ENCODE results near the gene GNAQ.

DNA sequence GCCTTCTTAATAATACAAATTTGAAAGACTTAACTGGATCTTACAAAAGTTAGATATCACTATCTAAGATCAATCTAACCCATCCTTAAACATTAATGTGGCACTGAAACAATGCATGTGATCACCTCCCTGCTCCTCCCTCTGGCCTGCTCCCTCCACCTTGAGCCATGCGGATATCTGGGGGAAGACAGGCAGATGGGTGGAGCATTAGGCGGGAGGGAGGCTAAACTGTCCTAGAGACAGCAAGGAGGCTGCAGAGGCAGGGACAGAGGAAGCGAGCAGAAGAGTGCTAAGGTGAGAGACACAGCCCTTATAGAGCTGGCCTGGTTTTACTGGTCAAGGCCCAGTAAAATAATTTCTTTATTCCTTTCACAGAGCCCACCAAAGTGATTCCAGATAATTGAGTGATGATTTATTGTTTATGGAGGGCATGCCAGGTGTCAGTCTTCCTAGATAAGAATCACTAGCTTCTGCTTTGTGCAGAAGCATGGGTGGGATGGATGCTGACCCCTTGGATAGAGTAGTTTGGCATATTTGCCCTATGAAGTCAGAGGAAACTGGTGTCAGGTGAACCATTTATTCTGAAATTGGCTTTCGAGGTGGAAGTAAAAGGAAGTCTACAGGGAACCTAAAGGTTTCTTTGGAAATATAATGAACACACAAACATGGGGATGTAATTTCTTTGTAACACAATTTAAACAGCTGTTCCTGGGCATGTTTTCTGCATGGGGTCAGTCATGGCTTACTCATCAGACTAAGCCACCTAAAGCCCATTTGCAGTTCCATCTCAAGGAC lies 188.3 kb downstream of the GNAQ start:
- TF ChIP-seq, protein P1, sequence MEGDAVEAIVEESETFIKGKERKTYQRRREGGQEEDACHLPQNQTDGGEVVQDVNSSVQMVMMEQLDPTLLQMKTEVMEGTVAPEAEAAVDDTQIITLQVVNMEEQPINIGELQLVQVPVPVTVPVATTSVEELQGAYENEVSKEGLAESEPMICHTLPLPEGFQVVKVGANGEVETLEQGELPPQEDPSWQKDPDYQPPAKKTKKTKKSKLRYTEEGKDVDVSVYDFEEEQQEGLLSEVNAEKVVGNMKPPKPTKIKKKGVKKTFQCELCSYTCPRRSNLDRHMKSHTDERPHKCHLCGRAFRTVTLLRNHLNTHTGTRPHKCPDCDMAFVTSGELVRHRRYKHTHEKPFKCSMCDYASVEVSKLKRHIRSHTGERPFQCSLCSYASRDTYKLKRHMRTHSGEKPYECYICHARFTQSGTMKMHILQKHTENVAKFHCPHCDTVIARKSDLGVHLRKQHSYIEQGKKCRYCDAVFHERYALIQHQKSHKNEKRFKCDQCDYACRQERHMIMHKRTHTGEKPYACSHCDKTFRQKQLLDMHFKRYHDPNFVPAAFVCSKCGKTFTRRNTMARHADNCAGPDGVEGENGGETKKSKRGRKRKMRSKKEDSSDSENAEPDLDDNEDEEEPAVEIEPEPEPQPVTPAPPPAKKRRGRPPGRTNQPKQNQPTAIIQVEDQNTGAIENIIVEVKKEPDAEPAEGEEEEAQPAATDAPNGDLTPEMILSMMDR (IDR thresholded peaks at IDR 0.05): no peak
- TF ChIP-seq POLR2AphosphoS5 (IDR thresholded peaks at IDR 0.05; ENCODE audit: low read depth, low read length) (no peak), MXI1 (IDR thresholded peaks at IDR 0.05; ENCODE audit: low read depth, low read length) (no peak), GABPA (IDR thresholded peaks at IDR 0.05; ENCODE audit: low read depth) (no peak), FOXM1 (IDR thresholded peaks at IDR 0.05; ENCODE audit: low read depth) (no peak), RFX5 (IDR thresholded peaks at IDR 0.05; ENCODE audit: low read length) (no peak)
- TF ChIP-seq, protein P2, sequence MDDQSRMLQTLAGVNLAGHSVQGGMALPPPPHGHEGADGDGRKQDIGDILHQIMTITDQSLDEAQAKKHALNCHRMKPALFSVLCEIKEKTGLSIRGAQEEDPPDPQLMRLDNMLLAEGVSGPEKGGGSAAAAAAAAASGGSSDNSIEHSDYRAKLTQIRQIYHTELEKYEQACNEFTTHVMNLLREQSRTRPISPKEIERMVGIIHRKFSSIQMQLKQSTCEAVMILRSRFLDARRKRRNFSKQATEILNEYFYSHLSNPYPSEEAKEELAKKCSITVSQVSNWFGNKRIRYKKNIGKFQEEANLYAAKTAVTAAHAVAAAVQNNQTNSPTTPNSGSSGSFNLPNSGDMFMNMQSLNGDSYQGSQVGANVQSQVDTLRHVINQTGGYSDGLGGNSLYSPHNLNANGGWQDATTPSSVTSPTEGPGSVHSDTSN (IDR thresholded peaks at IDR 0.05): no peak
- TF ChIP-seq, protein P3, sequence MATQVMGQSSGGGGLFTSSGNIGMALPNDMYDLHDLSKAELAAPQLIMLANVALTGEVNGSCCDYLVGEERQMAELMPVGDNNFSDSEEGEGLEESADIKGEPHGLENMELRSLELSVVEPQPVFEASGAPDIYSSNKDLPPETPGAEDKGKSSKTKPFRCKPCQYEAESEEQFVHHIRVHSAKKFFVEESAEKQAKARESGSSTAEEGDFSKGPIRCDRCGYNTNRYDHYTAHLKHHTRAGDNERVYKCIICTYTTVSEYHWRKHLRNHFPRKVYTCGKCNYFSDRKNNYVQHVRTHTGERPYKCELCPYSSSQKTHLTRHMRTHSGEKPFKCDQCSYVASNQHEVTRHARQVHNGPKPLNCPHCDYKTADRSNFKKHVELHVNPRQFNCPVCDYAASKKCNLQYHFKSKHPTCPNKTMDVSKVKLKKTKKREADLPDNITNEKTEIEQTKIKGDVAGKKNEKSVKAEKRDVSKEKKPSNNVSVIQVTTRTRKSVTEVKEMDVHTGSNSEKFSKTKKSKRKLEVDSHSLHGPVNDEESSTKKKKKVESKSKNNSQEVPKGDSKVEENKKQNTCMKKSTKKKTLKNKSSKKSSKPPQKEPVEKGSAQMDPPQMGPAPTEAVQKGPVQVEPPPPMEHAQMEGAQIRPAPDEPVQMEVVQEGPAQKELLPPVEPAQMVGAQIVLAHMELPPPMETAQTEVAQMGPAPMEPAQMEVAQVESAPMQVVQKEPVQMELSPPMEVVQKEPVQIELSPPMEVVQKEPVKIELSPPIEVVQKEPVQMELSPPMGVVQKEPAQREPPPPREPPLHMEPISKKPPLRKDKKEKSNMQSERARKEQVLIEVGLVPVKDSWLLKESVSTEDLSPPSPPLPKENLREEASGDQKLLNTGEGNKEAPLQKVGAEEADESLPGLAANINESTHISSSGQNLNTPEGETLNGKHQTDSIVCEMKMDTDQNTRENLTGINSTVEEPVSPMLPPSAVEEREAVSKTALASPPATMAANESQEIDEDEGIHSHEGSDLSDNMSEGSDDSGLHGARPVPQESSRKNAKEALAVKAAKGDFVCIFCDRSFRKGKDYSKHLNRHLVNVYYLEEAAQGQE (IDR thresholded peaks at IDR 0.05; ENCODE audit: low read depth, low read length): no peak
- TF ChIP-seq, protein P4, sequence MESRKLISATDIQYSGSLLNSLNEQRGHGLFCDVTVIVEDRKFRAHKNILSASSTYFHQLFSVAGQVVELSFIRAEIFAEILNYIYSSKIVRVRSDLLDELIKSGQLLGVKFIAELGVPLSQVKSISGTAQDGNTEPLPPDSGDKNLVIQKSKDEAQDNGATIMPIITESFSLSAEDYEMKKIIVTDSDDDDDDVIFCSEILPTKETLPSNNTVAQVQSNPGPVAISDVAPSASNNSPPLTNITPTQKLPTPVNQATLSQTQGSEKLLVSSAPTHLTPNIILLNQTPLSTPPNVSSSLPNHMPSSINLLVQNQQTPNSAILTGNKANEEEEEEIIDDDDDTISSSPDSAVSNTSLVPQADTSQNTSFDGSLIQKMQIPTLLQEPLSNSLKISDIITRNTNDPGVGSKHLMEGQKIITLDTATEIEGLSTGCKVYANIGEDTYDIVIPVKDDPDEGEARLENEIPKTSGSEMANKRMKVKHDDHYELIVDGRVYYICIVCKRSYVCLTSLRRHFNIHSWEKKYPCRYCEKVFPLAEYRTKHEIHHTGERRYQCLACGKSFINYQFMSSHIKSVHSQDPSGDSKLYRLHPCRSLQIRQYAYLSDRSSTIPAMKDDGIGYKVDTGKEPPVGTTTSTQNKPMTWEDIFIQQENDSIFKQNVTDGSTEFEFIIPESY (IDR thresholded peaks at IDR 0.05; ENCODE audit: borderline replicate concordance, low read depth): no peak
- TF ChIP-seq, protein P5, sequence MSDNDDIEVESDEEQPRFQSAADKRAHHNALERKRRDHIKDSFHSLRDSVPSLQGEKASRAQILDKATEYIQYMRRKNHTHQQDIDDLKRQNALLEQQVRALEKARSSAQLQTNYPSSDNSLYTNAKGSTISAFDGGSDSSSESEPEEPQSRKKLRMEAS (IDR thresholded peaks at IDR 0.05; ENCODE audit: low read depth): no peak

Data from SK-N-SH (cell line).